NCI-H226 (cell line): Measurements from ENCODE around the gene SH3TC2.

Experiments used
- DNase-seq: peaks from one replicate; pipeline ENCODE4 v3.0.0-alpha.2; 2015

The SH3TC2 gene

GRCh38 chr5:149056616-149057165 is 6.2 kb downstream of the SH3TC2 start:
- DNase-seq: no peak

- no peak for DNase-seq
Measured at GRCh38 chr5:149054416-149054815, 8.4 kb downstream of the SH3TC2 start.

GRCh38 chr5:149053072-149053695 is 9.7 kb downstream of the SH3TC2 start:
- DNase-seq: peak; percentile 34

- DNase-seq: no peak
Measured at GRCh38 chr5:149049371-149049781, 13.5 kb downstream of the SH3TC2 start.

- no peak for DNase-seq
Measured at GRCh38 chr5:149048811-149049210, 14.1 kb downstream of the SH3TC2 start.

- DNase-seq: no peak
Measured at GRCh38 chr5:149047462-149047861, 15.4 kb downstream of the SH3TC2 start.

GRCh38 chr5:149046196-149046829 is 16.5 kb downstream of the SH3TC2 start:
- peak; percentile 42 for DNase-seq

- DNase-seq: no peak
Measured at GRCh38 chr5:149045089-149045460, 17.8 kb downstream of the SH3TC2 start.

GRCh38 chr5:149044453-149045088 is 18.3 kb downstream of the SH3TC2 start:
- DNase-seq: no peak

- no peak for DNase-seq
Measured at GRCh38 chr5:149043641-149044040, 19.2 kb downstream of the SH3TC2 start.

- no peak for DNase-seq
Measured at GRCh38 chr5:149042865-149043264, 20.0 kb downstream of the SH3TC2 start.

GRCh38 chr5:149041242-149041641 is 21.6 kb downstream of the SH3TC2 start:
- DNase-seq: no peak

- DNase-seq: peak; percentile 65
Measured at GRCh38 chr5:149040421-149040820, 22.4 kb downstream of the SH3TC2 start.

GRCh38 chr5:149039506-149039905 is 23.4 kb downstream of the SH3TC2 start:
- no peak for DNase-seq

- DNase-seq: no peak
Measured at GRCh38 chr5:149038336-149039080, 24.4 kb downstream of the SH3TC2 start.

GRCh38 chr5:149037817-149038216 is 25.0 kb downstream of the SH3TC2 start:
- DNase-seq: no peak

GRCh38 chr5:149036970-149037369 is 25.9 kb downstream of the SH3TC2 start:
- no peak for DNase-seq

- no peak for DNase-seq
Measured at GRCh38 chr5:149036168-149036567, 26.7 kb downstream of the SH3TC2 start.

GRCh38 chr5:149035372-149035790 is 27.5 kb downstream of the SH3TC2 start:
- peak; percentile 62 for DNase-seq

GRCh38 chr5:149030838-149031397 is 31.9 kb downstream of the SH3TC2 start:
- no peak for DNase-seq

GRCh38 chr5:149030392-149030791 is 32.5 kb downstream of the SH3TC2 start:
- DNase-seq: peak; percentile 32

- no peak for DNase-seq
Measured at GRCh38 chr5:149028984-149029383, 33.9 kb downstream of the SH3TC2 start.

GRCh38 chr5:149028161-149028560 is 34.7 kb downstream of the SH3TC2 start:
- DNase-seq: no peak
